Stimulated activated CD4-positive, alpha-beta T cell treated with anti-CD3 and anti-CD28 coated beads, TNF-alpha, amount 100 ng/mL, for 48 hours (primary cell): ENCODE measurements around the gene ANO2.

ENCODE experiments used
- DNase-seq, 3 donors: peaks; one replicate each; pipeline ENCODE4 v3.0.0-alpha.2; 2020; ENCODE audit warnings: low read depth in 3 of 3

Gene ANO2

DNA sequence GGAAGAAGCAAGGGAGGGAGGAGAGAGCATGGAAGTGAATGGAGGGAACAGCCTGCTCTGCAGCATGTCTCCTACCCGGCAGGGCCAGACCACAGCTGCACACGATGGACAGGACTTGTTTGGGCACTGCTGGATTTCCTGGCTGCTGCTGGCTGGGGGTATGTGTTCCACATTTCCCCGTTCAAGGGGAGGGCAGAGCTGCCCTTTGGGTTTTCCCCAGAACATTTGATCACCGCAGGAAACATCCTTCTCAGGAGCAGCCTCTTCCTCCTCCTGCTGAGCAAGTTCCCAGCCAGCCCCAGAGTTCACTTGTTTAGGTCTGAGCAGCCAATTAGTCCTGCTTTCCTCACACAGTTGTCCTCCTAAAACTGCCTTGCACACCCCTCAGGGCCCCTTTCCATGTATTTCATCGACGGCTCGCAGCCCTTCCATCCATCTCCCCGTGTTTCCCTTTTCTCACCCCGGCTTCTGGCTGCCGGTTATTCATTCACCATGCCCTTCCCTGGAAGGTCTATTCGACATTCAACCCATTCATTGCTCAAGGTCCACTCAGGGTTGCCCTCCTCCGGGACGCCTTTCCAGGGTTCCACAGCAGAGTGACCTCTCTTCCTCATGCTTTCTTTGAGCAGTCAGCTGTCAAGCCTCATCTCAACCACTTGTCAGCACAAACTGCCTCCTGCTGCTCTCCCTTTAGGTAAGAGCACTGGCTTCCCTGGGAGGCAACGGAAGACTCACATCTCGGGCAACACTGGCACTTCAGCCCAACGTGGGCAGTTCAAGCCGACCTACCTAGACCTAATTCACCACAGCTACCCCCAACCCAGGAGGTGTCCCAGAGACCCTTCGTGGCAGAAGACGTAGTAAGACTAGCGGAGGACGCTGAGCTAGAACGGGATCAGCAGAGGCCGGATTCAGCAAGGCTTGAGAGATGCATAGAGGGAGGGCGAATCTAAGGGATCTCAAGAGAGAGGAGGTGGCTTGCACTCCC lies 20.1 kb upstream of the ANO2 start:
- DNase-seq: no peak

DNA sequence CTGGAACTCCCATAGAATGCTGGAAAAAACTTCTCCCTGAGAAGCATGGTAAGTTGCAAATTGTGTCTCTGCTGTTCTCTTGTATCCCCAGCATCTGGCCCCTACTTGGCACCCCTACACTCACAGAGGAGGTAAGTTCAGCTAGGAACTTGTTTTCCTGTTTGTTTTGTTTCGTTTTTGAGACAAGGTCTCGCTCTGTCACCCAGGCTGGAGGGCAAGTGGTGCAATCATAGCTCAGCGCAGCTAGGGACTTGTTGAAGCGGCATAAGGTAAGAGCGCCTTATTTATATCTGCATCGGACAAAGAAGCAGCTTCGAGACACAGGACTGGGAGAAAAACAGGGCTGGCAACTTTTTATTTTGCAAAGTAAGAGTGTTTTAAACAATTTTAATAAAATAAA lies 18.5 kb upstream of the ANO2 start:
- DNase-seq: no peak

DNA sequence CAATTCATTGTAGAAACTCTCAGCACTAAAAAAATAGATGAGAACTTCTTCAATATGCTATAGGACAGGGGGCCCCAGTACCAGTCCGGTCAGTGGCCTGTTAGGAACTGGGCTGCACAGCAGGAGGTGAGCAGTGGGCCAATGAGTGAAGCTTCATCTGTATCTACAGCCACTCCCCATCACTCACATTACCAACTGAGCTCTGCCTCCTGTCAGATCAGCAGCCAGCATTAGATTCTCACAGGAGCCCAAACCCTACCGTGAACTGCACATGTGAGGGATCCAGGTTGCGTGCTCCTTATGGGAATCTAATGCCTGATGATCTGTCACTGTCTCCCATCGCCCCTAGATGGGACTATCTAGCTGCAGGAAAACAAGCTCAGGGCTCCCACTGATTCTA lies 15.7 kb upstream of the ANO2 start:
- no peak for DNase-seq

DNA sequence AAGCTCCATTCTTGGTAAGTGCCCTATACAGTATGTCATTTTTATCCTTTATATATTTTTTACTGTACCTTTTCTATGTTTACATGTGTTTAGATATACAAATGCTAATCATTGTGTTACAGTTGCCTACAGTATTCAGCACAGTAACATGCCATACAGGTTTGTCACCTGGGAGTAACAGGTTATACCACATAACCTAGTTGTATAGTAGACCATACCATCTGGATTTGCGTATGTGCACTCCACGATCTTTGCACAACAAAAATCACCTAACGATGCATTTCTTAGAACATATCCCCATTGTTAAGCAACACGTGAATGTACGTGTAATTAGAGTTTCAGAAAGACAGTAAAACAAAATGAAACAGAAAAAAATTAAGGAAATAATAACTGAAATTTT lies 11.9 kb upstream of the ANO2 start:
- no peak for DNase-seq

DNA sequence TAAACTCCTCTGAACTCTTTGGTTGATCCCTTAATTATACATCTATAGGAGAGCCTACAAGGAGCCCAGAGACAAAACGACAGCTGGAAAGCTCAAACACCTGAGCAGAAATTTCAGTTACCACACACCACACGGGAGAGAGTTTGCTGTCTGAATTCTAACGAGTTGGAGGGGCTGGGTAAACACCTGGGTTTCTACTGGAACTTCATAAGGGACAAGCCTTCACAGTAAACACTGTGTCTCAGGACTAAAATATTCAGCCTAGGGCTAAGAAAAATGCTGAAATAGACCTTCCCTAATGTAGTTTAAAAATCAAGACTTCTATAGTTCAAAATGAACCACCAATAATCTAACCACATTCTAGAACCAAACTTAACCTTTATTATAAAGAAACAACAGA lies 9.6 kb upstream of the ANO2 start:
- no peak for DNase-seq

DNA sequence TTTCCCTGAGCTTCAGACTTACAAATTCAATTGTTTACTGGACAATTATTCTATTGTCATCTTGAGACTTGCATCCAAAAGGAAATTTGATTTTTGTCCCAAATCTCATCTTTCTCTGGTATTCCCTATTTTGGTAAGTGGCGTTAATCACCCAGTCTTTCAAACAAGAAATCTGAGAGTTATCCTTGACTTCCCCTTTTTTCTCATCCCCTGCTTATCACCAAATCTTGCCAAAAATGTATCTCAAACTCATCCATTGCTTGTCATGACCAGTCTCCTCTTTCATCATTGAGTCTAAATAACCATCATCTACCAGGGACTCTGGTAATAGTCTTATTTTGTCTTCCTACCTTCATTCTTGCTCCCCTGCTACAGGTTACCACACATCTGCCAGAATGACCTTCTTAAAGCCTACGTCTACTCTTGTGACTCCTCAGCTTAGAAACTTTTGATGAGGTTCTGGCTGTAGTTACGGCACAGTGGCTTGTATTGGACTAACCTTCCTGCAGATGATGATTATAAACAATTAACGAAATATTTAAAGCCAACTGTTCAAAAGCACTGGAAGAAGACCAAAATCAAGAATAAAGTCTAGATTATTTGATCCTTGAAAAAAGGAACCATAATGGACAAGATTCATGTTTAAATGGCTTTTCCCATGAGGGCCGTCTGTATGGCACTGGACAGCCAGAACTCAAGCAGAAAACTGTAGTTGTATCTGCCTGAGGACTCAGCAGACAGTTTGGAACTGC lies 9.0 kb upstream of the ANO2 start:
- no peak for DNase-seq

DNA sequence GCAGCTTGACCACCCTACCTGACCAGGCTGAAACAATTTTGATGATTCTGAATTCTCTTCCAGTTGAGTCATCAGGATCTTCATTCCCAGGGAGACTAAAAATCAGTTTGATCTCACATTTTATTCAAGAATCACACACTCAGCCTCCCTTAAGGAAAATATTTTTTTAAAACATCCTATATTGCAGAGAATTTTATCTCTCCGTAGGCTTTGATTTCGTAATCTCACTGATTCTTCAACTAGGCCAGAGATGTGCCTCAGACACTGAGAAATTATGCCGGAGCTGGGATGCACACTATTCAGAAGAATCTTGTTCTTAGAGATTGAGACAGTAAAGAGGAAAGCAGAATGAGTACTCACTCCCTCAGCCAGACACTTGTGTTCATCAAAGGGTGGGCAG lies 7.0 kb upstream of the ANO2 start:
- DNase-seq: no peak

DNA sequence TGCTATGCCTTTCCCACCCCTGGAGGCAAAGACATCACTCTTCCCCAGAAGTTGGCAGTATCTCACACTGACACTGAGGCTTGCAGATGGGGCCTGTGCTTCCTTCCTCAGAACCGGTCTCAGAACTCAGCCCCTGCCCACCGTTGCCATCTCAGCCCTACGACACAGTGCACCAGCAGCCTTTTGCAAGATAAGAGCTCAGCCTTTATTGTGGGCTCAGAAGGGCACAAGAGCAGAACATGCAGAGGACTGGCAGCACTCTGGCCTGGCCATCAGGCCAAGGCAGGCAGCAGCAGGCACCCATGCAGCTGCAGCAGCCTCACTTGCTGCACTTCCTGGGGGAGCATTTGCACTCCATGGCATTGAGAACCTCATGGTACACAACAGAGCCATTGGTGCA lies 3.6 kb upstream of the ANO2 start:
- DNase-seq: no peak

DNA sequence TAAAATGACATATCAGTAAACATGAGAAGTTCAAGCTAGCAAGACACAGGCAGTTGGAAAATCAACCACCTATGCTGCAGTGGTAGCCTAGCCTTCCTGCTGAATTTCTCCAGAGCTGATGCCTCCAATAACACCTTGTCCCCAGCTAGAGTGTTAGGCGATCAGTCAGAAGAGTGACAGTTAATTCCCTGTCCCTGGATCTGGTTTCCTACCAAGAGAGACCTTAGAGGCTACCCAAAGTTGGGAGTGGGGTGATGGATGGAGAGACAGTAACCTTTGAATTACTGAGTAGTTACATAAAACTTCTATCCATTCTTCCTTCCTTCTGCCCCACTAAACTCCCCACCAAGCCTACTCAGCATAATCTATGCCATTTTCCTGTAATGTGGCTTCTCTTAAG lies 1.9 kb upstream of the ANO2 start:
- DNase-seq: no peak

DNA sequence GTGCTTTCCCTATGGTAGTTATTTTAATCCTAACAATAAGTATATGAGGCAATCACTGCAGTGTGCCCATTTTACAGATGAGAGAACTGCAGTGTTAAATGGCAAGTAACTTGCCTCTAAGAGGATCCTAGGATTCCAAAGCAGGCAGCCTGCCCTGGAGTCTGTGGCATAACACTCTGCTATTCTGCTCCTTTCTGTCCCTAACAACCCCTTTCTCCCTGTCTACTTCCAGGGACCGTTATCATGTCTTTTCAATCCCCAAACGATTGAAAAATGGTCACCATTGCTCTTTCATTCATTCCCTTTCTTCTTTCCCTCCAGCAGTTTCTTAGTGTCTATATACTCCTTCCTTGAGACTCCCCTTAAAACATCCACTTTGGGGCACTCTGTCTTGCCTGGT lies 1.3 kb upstream of the ANO2 start:
- DNase-seq: no peak

DNA sequence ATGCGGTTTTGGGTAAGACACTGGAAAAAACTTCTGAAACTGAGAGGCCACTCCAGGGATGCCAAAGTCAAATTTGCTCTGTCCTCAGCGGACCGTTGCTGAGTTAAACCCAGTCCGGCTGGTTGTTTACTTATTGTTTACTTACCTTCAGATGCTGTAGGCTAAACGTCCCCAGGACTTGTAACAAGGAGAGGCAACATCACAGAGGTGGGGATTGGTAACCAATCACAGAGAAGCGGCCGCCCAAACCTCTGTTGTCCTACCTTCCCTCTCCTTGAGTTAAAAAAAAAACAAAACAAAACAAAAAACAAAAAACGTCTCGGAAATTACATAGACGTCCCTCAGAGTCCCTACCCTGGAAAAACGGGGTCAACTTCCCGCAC lies 380 bp downstream of the ANO2 start:
- DNase-seq: no peak

DNA sequence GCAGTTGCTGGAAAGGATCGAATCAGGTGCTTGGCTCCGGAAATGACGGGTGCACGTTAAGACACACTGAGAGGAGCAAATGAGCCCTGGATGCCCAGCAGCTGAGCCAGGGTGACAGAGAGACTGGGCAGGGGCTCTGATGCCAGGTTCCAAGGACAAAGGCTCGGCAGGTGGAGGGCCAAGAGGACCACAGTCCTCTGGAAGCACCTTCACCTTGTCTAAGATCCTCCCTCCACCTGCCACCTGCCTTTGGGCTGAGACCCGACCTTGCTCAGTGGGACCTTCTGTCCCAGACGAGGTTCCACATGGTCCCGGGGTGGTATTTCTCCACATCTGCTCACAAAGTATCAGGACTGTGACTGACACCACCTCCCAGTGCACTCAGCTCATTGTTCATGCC lies 1.0 kb downstream of the ANO2 start:
- DNase-seq: no peak

DNA sequence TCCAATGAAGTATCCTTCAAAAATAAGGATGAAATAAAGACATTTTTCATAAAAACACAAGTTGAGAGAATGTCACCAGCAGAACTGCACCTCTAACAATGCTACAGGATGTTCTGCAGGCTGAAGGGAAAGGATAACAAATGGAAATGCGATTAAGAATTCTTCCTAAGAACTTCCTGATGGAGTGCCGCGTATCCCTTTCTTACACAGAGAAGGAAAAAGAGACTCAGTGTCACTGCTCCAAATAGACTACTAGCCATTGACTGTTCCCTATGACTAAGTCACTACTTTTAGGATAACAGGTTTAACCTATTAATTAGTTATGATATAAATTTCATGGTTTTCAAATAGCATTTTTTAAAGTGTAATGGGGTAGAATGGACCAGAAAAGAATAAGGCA lies 3.2 kb downstream of the ANO2 start:
- DNase-seq: no peak

DNA sequence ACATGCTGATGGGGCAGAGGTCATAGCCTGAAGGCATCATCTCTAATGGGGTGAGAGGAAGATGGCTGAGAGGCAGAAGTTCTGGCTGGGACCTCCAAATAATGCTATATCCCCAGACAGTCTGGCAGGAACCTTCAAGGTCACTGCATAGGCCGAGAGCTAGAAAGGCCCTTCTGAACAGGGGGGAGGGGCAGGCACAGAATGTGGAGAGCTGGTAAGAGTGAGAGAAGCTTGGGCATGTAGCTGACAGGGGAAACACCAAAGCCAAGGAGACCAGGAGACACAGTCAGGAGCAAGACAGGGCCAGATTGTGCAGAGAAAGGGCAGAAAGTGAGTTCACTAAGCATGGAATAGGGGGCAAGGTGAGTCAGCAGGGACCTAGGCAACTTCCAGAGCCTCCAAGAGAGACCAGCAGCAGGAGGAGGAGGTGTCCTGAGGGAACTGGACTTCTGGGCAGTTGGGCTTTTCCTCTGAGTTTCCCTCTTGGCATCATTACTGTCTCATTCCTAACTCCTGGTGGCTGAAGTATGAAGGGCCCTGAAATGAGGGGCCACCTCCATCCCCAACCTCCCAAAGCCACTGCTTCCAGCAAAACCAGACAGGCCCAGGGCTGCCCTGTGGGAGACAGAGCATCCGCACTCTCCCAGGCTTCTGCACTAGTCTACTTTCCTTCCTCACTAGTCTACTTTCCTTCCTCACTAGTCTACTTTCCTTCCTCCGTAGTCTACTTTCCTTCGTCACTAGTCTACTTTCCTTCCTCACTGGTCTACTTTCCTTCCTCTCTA lies 17.1 kb downstream of the ANO2 start:
- no peak for DNase-seq

DNA sequence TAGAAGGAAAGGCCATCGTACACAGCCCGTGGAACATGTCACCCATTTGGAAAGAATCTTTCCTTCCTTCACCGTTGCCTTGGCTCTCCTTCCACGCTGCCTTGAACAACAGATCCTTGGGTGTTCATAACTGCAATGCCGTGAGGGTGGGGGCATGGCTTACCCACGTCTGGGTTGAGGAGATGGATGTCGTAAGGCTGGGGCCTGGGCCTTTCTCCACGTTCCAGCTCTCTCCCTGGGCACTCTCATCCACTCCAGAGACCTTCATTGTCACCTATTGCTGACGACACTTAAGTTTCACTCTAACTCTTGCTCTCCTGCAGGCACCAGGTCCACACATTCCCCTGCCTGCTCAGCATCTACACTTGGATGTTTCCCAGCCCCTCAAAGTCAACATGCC lies 19.4 kb downstream of the ANO2 start:
- no peak for DNase-seq

DNA sequence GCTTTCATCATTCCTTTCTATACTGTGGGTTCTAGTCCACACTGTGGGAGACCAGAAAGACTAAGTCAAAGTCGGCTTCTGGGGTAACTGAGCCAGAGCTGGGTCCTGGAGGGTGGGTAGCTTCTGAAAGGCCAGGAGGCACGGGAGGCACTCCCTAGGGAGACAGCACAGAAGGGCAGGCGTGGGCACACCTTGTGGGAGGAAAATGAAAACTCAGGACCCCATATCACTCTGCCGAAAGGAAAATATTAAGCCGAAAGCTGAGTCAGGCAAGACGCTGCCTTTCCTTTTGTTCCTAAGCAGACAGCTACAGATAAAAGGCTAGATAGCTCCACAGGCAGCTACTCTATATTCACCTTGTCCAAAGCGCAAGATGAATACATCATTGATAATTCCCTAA lies 20.7 kb downstream of the ANO2 start:
- DNase-seq: no peak

DNA sequence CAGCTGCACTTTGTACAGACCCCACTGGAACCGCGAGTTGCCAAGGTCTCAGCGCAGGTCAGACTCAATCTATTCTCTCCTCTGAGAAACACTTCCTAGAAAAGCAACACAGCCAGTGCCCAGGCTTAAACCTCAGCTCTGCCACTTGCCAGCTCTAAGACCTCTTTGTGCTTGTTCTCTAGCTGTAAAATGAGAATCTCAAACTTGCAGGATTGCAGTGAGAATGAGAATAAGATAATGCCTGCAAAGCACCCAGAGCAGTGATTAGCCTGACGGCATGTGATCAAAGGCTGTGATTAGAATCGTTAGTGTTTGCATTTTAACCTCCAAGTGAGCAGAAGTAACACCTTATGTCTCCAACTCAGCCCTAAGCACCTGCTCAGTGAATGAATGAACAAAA lies 21.3 kb downstream of the ANO2 start:
- DNase-seq: no peak

DNA sequence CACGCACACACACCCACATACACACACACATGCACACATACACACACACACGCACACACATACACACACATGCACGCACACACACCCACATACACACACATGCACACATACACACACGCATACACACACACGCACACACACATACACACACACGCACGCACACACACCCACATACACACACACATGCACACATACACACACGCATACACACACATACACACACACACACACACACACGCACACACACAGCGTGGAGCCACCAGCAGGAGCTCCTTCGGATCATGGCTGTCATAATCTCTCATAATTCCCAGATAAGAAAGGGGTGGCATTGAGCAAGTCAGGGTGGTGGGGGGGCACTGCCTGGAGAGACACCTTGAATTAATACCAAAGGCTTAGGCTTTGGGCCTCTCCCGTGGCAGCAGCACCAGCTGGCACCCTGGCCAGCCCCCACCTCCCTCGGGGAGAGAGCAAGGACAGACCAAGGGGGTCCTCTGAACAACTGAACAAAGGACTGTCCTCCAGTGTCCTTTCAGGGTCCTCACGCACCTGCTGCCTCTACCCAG lies 21.9 kb downstream of the ANO2 start:
- no peak for DNase-seq

DNA sequence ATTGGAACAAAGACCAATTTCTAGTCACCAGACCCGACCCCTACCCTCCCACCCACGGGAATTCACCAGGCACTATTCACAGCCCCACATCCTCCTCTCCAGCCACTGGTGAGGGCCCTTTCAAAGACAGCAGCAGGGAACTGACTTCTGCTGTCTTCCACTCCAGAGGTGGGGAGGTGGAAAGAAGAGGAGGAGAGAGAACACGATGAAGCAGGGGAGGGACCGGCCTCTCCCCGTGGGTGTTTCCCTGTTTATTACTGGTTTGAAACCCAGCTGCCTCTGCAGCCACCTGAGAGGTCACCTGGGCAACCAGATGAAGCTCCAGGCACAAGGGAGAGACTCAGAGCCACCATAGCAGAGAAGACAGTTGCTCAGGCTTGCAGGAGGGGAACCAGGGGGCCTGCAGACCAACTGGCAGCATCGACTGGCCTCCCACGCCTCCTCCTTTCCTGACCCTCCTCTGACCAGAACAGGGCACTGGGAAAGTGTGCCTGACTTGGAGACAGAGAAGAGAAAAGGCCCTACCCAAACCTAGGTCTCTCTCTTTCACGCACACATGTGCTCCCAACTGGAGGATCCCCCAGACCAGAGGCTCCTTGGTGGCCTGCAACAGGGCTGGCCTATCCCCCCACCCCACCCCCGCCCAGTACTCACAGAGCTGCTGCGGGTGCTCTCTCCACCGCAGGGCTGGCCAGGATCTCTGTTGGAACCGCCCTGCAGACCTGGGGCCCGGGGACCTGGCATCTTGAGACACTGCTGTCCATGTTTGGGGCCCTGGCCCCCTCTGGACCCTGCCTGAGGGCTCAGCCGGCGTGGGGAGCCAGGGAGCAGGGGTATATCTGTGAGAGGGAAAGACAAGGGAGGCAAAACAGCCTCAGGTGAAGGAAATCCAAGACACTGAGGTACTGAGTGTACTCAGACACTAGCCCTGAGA lies 22.8 kb downstream of the ANO2 start:
- no peak for DNase-seq

DNA sequence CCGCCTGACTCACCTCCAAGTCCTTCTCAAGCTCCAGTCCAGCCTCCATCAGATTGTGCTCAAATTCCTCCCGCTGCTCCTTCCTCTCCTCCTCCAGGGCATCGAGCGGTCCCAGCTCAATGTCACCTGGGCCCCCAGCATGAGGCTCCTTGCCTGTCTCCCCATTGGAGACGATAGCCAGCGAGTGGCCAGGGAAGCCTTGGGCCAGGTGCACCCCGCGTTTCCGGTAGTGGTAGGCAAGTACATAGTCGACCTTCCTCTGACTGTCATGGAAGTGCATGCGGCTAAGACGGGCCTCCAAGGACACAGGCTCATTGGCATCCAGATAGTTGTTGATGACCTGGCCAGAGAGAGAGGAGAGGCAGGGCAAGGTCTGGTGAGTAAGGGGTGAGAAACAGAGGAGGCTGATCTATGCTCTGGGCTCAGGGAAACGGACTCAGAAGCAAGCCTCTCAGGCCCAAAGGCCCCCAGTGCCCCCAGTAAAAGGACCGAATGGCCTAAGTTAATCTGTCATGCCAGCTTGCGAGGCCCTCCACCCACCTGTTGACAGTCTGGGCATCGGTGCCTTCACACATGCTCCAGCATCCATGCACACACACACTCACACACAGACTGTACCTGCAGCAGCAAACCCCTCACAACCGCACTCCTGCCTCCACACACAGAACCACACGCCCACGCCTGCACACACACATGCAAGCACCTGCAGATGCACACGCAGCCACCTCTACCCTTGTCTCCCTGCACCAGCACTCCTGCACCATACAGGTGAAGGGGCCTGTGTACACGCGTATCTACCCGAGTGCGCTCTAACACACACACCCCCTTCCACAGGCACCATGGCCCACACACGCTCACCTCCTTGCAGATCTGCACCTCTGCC lies 23.8 kb downstream of the ANO2 start:
- DNase-seq: no peak
